Endometrial microvascular endothelial cells (primary cell): ENCODE measurements around the gene HRH3. TPM values are rescaled to one million over a fixed set of nuclear protein-coding genes. Genes with fewer than 3 reads are reported as not detected.

Experiments used
- in situ Hi-C: cut with HindIII; loops from 2 replicates; pipeline ENCODE4 v1.10.0; 2017; ENCODE audit warnings: low sequenced_read_pairs, low pct_unique_long_range_greater_than_20kb; ENCODE audit errors: inconsistent ontology term
- total RNA-seq: library from RNA; depleted of rRNA; stranded (reverse); fragments of >200 nt; gene quantifications from one replicate; pipeline ENCODE4 v1.2.3, GENCODE V29; 2015; ENCODE audit errors: inconsistent ontology term

HRH3 gene
- total RNA-seq, 1 donor from 2014 or later = not detected

- in situ Hi-C loops = no loop called here
Measured at GRCh38 chr20:62246431-62246830, 26.4 kb upstream of the HRH3 start.

DNA sequence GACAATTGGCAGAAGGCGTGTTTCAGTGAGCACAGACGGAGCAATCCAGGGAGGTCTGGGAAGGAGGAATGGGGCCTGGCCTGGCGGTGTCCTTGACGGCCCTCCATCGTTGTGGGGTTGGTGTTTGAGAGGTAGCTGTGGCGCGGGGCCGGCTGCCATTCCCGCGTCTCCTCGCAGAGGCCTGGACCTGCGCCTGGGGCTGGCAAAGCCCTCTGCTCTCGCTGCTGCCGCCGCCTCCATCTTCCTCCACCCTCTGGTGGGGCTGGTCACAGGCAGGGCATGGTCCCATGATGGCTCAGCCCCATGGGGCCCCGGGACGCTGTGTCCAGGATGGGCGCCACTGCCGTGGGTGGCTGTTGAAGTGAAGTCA lies 25.8 kb upstream of the HRH3 start:
- in situ Hi-C loops = no loop called here

DNA sequence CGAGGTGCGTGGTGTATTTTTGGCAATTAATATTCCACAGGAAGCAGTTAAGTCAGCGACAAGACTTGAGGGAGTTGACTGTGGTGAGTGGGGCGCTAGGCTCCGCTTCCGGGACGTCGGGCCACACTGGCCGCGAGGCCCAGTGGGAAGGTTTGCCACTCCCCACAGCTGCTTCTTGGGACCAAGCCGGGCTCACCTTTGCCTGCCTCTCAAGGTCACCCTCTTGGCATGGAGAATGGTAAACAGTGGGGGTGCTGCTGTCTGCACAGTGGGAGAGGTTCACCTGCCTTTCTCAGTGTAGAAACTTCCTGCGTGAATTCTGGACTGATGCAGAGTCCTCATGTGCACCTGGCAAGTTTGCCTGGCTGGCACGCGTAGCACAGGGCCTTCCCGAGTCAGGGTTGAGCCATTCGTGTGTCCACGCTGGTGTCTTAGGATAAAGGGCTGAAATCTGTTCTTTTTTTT lies 24.6 kb upstream of the HRH3 start:
- in situ Hi-C loops = no loop called here

- in situ Hi-C loops = no loop called here
Measured at GRCh38 chr20:62243906-62244515, 23.9 kb upstream of the HRH3 start.

GRCh38 chr20:62243106-62243505 lies 23.0 kb upstream of the HRH3 start:
- in situ Hi-C loops = no loop called here

DNA sequence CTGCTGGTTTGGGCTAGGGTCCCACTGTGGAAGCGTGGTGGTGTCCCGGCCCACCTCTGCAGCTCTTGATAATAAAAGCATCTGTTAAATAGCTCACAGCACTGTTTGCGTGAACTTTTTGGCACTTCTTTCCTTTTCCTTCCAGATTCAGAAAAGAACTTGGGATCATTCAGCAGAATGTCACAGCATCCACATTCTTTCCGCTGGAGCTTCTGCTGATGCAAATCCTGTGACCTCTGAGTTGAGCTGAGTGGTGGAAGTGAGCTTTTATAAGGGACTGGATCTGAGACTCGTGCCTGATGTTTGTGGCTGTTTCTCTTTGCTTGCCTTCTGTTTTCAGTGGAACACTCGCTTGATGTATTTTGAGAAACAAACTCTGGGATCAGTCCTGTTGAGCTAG lies 22.1 kb upstream of the HRH3 start:
- in situ Hi-C loops = no loop called here

DNA sequence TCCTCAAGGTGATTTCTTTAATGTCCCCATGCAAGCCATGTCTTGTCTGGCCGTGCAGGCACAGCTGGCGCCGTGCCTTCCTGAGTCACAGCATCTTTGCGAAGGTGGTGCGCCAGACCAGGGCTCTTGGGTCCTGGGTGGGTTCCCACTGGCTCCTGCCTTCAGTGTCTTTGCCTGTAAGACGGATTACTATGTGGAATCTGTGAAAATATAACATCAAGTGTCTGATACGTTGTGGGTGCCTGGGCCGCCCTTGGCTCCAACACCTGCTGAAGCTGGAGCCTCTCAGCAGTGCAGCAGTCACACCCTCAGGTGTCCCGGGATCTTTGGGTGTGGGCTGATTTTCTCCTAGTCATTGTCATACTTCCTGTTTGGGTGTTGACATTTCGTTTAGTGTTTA lies 21.4 kb upstream of the HRH3 start:
- in situ Hi-C loops = no loop called here

GRCh38 chr20:62240020-62240685 lies 20.1 kb upstream of the HRH3 start:
- in situ Hi-C loops = no loop called here

- in situ Hi-C loops = no loop called here
Measured at GRCh38 chr20:62239278-62239879, 19.3 kb upstream of the HRH3 start.

DNA sequence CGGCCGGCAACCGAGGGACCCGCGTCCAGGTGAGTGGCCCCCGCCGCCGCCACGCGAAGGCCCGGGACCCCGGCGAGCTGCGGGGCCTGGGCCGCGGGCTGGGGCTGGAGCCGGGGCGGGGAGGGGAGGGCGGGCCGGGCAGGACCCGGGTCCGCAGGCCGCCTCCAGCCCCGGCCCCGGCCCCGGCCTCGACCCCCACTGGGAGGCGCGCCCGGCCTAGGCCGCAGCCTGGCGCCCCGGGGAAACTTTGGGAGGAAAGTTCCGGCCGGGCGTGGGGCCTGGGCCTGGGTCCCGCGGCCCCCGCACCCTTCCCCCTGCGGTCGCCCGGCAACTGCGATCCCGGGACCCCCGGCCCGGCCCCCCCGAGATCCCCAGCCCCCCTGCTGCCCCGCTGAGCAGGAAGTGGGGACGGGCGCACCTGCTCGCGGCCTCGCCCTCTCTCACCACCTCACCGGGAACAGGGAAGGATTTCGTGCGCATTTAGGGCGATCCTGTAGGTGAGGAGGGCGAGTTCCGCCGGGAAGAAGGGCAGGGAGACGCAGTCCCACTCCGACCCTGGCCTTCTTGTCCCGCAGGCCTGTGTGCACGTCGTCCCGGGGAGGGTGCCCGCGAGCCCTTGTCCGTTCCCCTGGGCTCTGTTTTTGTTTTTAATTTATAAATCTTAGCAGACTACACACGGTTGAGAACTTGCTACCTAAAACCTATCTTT lies 18.6 kb upstream of the HRH3 start:
- in situ Hi-C loops = no loop called here

DNA sequence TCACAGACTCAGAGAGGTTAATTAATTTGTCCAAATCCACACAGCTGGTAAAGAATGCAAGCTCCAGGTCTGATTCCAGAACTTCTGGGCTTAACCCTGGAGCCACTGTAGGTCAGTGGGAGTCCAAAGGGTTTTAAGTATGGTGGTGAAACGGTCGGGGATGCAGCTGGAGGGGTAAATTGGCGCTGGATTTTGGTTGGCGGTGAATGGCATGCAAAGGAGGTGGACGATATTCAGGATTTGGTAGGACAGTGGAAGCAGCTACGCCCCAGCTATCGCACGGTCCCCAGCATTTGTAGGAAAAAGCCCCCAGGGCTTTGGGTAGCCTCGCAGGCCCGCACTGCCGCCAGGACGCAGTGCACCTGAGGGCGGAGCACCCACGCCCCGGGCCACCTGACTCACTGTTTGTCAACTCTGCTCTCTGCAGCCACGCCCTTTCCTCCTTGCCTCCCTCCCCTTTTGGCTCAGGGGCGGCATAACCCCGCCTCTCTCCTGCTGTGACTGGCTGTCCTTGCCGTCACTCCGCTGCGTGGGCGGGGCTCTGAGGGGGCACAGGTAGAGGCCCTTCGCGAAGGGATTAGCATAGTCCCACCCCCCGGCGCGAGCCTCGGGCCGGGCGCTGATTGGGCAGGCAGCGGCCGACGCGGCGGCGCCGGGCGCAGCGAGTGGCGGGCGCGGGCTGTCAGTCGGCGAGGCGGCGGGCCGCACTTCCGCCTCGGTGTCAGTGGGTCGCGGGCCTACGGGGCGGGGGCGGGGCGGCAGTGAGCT lies 17.9 kb upstream of the HRH3 start, which contains the start of gene OSBPL2:
Gene OSBPL2, plus strand, starts transcription at position 721 of the 768 bp plus-strand sequence. CDS start 17,664 bp downstream, outside the sequence.
- in situ Hi-C loops = no loop called here

GRCh38 chr20:62237514-62237800 lies 17.4 kb upstream of the HRH3 start:
- in situ Hi-C loops = no loop called here

GRCh38 chr20:62236766-62237513 lies 16.9 kb upstream of the HRH3 start:
- in situ Hi-C loops = no loop called here

- in situ Hi-C loops = no loop called here
Measured at GRCh38 chr20:62236200-62236599, 16.1 kb upstream of the HRH3 start.

- in situ Hi-C loops = no loop called here
Measured at GRCh38 chr20:62235777-62236157, 15.7 kb upstream of the HRH3 start.

- in situ Hi-C loops = no loop called here
Measured at GRCh38 chr20:62235001-62235776, 15.1 kb upstream of the HRH3 start.

DNA sequence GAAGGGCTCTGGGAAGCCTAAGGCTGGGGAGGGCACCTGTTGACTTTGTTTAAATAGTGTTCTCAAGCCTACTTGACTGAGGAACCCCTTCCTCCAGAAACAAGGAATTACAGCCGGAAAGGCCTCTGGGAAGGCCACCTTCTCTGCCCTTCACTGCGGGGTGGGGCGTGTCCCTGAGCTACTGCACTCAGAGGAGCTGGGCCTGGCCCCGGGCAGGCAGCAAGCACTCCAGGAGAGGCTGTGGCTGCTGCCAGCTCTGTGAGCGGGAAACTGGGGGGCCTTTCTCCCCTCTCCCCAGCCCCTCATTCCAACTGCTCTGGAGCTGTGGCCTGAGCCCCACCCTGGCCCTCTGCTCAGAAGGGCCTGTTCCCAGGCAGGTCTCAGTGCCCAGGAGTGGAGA lies 14.3 kb upstream of the HRH3 start:
- in situ Hi-C loops = no loop called here

DNA sequence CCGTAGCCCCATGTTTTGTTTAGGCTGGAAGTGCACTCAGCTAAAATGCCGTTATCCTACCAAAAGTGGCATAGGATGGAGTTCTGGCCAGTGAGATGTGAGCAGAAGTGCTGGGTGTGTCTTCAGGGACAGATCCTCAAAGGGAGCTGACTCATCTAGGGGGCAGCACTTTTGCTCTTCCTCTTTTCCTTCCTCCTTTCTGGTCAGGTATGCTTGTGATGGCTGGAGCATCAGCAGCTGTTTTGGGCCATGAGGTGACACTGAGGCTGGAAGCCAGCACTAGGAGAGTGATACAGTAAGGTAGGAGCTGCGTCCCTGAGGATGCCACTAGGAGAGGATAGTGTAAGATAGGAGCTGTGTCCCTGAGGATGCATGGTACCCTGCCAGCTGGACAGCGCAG lies 13.6 kb upstream of the HRH3 start:
- in situ Hi-C loops = no loop called here
